HG03521 (cell line): ENCODE data around the gene ADGRE2.
"Not testable (repeated sequence)": the region's sequence is repeated elsewhere in the genome, so short reads cannot be mapped to it uniquely, and the experiment has no call there.

ENCODE experiments used
- ATAC-seq: cut with Tn5 transposase; IDR thresholded peaks from one replicate; pipeline ENCODE4 v1.9.1; 2021; ENCODE audit warnings: mild to moderate bottlenecking, moderate library complexity; ENCODE audit not compliant: unreplicated experiment

The ADGRE2 gene

GRCh38 chr19:14778110-14778845 lies at the start of gene ADGRE2:
Gene ADGRE2, minus strand, starts transcription at chr19:14778560. Its CDS starts 1,804 bp downstream, at chr19:14776756.
- ATAC-seq: not testable (repeated sequence)

DNA sequence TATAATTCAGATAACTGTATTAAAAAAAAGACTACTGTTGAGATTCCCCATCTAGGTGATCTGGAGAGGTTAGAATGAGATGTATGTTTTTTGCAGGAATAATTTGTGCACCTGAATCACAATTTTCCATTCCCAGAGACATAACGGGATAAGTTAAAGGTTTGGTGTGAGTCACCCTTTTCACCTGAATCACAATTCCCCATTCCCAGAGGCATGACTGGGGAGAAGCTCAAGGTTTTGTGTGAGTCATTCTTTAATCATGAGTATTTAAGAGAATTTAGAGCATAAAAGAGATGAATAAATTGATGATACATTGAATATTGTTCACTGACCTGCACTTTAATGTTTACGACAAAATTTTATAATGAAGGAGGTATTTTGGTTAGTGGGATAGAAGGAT lies 47.6 kb upstream of the ADGRE2 start:
- no peak for ATAC-seq

DNA sequence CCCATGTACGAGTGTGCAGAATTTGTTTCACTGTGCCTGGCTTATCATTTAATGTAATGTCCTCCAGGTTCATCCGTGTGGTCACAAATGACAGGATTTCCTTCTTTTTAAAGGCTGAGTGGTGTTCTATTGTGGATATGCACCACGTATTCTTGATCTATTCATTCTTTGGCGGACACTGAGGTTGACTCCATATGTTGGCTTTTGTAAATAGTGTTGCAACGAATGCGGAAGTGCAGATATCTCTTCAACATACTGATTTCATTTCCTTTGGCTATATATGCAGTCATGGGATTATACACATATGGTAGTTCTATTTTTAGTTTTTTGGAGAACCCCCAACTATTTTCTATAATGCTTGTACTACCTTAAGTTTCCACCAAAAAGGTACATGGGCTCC lies 43.6 kb upstream of the ADGRE2 start:
- no peak for ATAC-seq

GRCh38 chr19:14818588-14818987 lies 40.2 kb upstream of the ADGRE2 start:
- no peak for ATAC-seq

- ATAC-seq: no peak
Observed at GRCh38 chr19:14817052-14817451, 38.7 kb upstream of the ADGRE2 start.

DNA sequence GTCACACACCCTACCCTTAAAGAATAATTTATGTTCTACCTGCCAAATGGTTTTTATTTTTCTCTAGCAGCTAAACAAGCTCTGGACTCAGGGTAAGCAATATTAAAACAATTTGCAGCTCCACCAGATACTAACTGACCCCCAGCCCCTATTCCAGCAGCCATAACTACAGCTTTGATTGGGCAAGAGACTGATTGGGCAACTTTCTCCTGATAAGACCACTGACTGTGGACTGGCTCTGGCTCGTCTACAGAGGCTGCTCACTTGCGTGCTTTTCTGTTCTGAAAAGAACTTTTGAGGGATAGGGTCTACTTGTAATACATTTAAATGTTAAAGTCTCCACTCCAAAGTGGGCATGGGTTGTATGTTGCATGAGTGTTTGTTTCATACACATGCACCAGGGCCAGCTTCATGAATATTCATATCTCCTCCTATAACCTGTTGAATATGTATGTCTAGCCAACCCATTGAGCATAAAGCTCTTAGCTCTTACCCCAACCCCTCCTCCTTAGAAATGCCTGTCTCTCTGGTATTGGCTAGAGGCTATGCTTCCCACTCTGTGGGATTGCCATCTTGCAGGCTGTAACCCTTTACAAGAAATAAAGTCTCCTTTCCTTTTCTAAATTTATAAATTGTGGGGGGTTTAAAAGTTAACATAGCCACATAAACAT lies 36.8 kb upstream of the ADGRE2 start:
- no peak for ATAC-seq

DNA sequence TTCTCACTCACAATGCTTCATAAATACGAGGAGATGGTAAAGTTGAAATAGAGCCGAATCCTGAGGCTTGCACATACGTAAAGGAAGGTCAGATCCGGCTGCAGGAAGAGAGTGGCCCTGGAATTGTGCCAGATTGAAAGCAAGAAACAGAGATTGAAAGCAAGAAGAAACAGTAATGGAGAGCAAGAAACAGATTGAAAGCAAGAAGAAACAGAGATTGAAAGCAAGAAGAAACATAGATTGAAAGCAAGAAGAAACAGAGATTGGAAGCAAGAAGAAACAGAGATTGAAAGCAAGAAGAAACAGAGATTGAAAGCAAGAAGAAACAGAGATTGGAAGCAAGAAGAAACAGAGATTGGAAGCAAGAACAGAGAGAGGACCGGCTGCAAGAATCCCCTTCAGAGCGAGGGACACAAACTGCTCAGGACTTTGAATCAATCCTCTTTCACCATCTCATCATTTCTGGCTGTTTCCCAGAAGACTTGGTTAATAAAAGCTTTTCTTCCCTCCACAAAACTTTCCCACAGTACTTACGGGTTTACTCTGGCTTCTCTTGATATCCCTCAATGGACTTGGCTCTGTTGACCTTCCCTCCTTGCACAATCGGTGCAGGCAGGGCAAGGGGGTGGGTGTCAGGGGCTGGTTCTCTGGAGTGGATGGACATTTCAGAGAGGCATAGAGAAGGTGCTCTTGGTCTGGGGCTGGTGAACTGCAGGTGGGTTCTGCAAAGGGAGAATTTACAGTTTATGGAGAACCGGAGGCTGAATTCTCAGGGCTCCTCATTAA lies 31.1 kb upstream of the ADGRE2 start:
- ATAC-seq: no peak

DNA sequence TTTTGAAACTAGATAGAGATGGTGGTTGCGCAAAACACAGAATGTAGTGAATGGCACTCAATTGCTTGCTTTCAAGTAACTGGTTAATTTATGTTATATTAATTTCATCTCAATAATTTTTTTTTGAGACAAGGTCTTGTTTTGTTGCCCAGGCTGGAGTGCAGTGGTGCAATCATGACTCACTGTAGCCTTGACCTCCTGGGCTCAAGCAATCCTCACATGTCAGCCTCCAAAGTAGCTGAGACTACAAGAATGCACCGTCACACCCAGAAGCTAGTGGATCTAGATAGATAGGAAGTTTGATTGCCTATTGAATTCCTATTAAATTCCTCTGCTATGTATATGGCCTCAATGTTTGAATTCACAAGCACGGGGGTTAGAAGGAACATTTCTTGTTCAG lies 26.4 kb upstream of the ADGRE2 start:
- no peak for ATAC-seq

- no peak for ATAC-seq
Observed at GRCh38 chr19:14798760-14799159, 20.4 kb upstream of the ADGRE2 start.

DNA sequence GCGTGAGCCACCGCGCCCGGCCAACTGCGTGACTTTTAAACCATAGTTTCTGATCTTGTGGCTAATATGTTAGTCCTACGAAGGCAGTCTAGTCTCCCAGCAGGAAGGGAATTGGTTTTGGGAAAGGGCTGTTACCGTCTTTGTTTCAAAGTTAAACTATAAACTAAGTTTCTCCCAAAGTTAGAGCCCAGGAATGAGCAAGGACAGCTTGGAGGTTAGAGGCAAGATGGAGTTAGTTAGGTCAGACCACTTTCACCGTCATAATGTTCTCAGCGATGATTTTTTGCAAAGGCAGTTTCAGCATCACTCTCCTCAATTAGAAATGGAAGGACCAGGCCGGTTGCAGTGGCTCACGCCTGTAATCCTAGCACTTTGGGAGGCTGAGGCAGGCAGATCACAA lies 17.7 kb upstream of the ADGRE2 start:
- ATAC-seq: no peak

GRCh38 chr19:14795078-14795721 lies 16.8 kb upstream of the ADGRE2 start:
- no peak for ATAC-seq

GRCh38 chr19:14792250-14792649 lies 13.9 kb upstream of the ADGRE2 start:
- ATAC-seq: not testable (repeated sequence)

DNA sequence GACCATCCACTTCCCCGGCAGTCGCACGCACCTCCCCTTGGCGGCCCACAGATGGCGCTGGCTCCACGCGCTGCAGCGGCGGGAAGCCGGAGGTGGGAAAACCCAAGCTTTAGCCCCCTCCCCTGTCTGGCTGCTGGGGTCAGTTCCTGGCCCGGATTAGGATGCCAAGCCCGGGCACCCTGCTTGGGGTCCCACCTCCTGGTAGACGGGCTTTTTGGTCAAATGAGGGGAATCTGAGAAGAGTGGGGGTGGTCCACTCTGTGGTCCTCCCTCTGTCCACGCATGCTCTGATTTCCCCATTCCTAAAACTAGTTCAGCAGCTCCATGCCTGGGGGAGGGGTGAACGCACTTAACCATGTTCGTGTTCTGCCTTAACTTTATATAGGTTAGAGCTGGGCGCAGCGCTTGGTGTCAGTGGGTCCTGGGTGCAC lies 8.1 kb upstream of the ADGRE2 start:
- no peak for ATAC-seq

DNA sequence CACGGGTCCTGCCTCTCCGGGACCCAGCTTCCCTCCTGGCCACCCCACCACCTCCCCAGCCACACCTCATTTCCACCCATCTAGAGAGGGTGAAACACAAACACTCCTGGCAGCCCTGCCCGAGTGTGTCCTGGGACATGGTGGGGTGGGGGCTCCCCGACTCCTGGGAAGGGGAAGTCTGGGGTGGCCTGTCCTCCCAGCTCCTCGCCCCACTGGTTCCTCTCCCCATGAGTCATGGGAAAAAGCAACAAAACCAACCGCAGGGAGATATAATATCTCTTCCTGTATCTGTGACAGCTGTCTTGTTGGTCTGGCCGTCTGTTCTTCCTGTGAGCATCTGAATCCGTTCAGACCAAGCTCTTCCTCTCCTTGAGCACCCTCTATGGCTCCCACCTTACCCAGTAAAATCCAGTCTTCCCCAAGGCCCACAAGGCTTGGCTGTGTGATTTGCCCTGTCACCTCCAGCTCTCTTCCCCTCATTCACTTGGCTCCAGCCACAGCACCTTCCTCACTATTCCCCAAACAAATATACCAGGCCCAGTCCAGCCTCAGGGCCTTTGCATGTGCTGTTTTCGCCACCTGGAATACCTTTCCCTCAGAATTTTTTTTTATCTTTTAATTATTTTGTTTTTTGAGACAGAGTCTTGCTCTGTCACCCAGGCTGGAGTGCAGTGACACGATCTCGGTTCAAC lies 6.9 kb upstream of the ADGRE2 start:
- not testable (repeated sequence) for ATAC-seq

- ATAC-seq: not testable (repeated sequence)
Observed at GRCh38 chr19:14784730-14785101, 6.4 kb upstream of the ADGRE2 start.

DNA sequence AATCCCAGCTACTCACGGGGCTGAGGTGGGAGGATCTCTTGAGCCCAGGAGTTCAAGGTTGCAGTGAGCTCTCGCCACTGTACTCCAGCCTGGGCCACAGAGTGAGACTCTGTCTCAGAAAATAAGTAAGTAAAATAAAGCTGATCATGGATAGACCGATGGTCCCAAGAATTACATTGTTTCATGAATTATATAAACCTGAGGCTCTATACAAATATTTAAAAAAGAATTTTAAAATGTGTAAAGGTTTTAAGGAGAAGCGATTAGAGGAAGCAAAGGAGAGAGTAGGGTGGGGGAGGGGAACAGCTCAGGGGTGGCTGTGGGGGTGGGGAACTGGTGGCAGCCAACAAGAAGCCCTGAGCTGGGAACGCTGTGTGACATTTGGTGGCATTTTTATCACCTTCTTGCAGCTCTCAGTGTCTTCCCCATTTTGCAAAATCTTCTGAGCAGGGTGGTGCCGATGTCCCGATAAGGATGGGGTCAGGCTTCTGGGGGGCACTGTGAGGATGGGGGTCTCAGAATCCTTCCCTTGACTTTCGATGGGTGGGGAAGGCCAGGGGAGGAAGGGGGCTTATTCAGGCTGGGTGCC lies 5.1 kb upstream of the ADGRE2 start:
- ATAC-seq: not testable (repeated sequence)

DNA sequence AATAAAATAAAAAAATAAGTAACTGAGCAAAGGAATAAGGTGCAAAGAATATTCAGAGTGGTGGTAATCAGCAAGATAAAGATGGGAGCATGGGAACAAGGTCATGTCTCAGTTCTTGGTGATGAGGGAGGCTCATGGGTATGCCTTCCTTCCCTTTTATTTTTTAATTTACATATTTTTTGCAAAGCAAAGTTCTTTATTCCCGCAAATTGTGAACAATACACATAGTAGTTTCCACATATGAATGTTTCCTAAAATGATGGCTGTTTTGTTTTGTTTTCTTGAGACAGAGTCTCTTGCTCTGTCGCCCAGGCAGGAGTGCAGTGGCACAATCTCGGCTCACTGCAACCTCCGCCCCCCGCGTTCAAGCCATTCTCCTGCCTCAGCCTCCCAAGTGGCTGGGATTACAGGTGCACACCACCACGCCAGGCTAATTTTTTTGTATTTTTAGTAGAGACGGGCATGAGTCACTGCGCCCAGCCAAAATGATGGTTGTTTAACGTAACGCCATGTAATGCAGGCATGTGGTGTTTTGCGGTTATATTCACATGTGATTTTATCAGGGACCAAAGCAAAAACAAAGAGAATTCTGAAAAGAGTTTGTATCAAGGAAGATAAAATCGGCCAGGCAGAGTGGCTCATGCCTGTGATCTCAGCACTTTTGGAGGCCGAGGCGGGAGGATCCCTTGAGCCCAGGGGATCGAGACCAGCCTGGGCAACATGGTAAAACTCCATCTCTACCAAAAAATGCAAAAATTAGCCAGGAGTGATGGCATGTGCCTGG lies 4.5 kb upstream of the ADGRE2 start:
- no peak for ATAC-seq

- ATAC-seq: not testable (repeated sequence)
Observed at GRCh38 chr19:14781713-14782536, 3.6 kb upstream of the ADGRE2 start.
